Stimulated activated CD4-positive, alpha-beta T cell treated with anti-CD3 and anti-CD28 coated beads, Interleukin-2, amount 100 ng/mL, for 4 hours (primary cell): Measurements from ENCODE around the gene KCNK13.

Experiments used
- DNase-seq: peaks from one replicate; pipeline ENCODE4 v3.0.0-alpha.2; 2020; ENCODE audit warnings: low read depth

The KCNK13 gene

DNA sequence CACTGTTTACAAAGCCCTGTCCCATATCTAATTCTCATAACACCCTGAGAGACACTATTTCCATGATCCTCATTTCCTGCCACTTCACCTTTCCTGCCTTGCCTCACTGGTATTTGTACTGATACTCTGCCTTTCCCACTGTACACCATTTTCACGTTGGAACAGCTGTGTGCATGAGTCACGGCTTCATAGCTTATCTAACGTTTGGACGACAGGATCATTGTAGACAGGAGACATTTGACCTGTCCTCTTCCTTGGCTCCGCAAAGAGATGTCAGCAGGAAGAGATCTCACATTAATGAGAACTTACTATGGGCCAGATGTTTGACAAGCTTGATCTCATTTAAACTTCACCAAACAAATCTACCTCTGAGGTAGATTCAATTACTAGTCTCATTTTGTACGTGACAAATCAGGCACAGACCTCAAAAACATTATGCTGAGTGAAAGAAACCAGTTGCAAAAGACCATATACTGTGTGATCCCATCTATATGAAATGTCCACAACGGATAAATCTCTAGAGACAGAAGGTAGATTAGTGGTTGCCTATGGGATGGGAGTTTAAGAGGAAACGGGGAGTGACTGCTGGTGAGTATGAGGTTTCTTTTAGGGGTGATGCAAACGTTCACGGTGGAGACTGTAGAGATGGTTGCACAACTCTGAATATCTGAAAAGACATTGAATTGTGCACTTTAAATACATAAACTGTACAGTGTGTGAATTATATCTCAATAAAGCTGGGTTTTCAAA lies 71.2 kb downstream of the KCNK13 start:
- DNase-seq = no peak

DNA sequence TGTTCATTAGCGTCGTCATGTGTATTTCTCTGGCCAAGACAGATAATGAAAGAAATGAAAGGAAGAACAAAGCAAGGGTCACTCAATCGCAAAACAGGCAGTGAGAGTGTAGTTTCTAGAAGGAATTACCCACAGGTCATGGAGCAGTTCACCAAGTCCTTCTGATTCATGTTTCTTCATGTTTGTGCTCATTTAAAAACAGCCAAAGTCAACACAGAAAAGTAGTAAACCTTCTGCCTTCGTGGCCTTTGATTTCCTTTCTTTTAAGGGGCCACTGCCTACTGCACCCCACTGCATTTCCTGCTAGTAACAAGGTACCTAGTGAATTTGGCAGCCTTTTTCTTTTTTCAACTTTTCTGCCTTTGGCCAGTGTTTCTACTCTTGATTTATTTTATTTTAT lies 75.1 kb downstream of the KCNK13 start:
- no peak for DNase-seq

DNA sequence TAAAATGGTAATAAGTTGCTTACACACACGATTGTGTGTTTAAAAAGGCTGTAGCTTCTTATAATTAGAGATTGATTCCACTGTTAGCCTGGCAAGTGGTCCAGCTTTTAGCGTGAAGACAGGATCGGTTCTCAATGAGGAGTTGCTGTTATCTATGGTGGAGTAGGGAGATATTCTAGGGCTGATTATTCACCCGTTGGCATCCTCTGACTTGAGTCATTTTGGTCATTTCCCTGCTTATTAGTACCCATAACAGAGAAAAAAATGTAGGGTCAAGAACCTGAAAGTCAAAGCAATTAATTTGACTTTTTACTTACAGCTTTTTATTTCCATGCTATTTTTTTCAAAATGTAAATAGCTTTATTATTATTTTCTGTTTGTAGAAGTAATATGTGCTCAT lies 76.0 kb downstream of the KCNK13 start:
- no peak for DNase-seq

DNA sequence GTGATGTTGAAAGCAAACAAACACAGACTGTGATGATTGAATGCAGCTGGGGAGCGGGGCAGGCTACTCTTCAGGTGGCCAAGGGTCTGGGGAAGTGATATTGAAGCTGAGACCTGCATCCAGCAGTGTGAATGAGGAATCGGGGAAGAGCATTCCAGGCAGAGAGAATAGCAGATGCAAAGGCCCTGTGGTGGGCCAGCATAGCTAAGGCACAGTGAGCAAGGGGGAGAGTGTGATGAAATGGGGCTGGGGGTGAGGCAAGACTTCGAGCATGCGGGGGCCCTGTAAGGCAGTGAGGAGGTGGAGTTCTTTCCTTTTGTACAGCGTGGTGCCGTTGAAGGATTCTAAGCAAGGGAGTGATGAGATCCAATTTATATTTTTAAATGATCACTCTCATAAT lies 77.4 kb downstream of the KCNK13 start:
- no peak for DNase-seq

DNA sequence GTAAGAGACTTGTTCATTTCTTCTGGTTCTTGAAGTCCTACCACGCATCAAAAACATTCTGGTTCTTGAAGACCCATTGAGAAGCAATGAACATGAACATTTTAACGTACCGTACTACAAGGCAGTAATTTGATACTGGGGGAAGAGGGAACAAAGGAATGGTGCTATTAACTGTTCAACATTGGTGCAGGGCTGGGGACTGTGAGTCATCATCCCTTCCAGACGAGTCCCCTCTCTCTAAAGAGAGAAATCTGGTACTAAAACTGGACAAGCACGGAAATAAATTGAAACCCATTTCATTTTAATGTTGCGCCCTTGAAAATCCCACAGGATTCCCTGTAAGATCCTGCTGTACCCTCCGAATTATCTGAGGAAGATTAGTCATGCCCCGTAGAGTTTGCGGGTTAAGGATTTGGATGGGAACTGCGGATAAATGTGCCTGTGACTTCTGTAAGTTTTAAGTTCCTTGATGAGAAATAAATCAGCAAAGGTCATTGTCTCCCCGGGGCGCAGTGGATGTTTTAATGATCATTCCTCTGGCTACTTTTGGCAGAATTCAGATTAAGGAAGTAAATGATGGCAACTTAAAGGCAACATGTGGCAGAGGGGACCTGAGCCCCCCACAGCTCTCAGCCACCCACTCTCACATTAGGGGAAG lies 78.6 kb downstream of the KCNK13 start:
- DNase-seq = no peak

DNA sequence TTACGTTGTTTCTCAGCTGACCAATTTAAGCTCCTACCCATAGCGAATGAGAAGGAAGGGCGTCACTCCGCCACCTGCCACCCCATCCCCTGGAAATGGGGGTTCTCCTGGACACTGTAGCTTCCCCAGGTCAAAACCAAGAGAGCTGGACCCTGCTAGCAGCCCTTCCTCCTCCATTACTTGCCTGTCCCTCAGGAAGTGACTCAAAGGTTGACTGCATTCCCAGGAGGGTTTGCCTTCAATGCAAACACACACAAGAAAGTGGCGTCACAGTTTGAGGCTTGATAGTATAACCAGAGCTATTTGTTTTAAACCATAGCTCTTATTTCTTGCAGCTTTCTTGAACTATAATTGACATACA lies 79.1 kb downstream of the KCNK13 start:
- DNase-seq = no peak

DNA sequence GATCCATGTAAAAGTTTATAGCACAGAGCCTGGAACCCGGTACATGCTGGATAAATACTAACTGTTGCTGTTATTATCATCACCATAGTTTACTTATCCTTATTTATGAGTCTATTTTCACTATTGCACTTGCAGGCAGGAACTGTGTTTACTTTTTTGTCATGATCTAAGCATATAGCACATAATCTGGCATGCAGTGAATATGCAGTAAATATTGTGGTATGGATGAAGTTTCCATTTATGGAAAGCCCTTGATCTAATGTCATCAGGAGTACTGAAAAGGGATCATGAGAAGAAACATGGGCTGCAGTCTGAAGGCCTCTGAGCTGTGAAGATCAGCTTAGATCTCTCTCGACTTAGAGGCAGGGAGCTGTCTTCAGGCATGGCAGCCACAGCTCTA lies 91.6 kb downstream of the KCNK13 start:
- no peak for DNase-seq

DNA sequence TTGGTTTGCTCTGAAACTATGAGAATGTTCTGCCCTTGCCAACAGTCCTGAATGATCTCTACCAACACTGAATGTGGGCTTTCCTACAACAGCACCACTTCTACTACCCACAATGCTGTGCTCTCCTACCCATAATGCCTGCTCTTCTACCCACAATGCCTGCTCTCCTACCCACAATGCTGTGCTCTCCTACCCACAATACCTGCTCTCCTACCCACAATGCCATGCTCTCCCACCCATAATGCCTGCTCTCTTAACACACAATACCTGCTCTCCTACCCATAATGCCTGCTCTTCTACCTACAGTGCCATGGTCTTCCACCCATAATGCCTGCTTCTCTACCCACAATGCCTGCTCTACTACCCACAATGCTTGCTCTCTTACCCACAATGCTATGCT lies 92.3 kb downstream of the KCNK13 start:
- DNase-seq = no peak

DNA sequence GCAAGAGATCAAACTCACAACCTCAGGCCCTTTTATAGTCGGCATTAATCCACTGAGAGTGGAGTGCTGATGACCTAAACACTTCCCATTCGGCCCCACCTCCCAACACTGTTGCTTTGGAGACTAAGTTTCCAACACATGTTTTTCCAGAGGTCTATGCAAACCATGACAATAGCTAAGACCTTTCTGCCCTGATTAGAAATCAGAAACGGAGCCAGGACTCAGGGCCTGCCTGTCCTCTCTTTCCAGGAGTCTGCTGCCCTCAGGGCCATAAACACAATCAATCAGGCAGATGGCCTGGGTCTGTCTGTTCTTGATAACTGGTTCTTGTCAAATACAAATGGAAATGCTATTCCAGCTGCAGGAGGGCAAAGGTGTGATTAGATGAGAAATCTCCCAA lies 97.4 kb downstream of the KCNK13 start:
- DNase-seq = no peak

DNA sequence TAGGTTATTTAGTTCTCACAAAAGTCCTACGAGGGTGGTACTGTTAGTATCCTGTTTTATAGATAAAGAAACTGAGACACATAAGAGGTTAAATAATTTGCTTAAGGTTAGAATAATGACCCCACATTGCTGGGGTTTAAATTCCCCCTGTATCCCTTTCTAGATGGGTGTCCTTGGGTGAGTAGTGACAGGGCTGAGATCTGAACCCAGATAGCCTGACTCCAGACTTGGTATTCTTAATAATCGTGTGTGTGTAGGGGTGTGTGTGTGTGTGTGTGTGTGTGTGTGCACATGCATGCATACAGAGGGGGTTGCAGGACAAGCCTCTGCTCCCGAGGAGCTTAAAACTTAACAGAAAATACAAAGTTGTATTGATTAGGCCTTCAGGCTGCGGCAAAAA lies 97.9 kb downstream of the KCNK13 start:
- DNase-seq = no peak

DNA sequence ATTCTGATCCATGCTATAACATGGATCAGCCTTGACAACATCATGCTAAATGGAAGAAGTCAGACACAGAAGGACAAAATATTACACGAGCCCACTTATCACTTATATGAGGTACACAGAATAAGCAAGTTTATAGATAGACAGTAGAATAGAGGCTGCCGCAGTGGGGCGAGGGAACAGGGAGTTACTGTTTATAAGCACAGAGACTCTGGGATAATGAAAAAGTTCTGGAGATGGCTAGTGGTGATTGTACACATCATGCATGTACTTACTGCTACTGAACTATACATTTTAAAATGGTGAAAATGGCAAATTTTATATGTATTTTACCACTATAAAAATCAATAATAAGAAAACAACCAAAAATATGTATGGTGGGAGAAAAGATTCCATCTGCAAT lies 99.3 kb downstream of the KCNK13 start:
- no peak for DNase-seq

DNA sequence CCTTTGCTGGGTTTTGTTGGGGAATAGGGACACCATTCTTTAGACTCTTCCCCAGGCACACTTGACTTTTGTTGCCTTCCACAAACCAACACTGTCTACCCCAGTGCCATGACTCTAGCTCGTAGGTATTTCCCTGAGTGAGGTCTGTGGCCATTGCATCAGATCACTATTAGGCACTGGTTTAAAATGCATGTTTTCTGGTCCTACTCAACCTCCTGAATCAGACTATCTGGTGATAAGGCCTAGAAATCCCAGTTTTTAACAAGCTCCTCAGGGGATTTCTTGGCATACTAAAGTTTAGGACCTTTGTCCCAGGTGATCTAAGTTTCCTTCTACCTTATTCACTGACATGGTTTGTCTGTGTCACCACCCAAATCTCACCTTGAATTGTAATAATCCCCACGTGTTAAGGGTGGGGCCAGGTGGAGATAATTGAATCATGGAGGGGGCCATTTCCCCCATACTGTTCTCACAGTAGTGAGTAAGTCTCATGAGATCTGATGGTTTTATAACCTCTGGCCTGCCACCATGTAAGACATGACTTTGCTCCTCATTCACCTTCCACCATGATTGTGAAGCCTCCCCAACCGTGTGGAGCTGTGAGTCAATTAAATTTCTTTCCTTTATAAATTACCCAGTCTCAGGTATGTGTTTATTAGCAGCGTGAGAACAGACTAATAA lies 106.8 kb downstream of the KCNK13 start:
- DNase-seq = no peak

DNA sequence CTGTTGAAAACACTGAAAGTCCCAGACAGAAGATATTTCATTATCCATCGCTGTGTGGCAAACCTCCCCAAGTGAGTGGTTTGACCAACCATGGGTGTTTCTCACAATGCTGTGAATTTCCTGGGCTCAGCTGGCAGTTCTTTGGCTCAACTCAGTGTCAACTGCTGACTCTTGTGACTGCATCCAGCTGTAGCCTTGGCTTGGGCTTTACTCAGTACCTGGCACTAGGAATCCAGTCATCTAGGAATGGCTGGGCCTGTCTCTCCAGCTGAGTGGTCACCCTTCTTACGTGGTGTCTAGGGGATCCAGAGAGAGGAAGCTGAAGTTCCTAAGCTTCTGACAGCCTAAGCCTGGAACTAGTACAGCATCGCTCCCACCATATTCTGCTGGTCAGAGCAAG lies 113.8 kb downstream of the KCNK13 start:
- DNase-seq = no peak

DNA sequence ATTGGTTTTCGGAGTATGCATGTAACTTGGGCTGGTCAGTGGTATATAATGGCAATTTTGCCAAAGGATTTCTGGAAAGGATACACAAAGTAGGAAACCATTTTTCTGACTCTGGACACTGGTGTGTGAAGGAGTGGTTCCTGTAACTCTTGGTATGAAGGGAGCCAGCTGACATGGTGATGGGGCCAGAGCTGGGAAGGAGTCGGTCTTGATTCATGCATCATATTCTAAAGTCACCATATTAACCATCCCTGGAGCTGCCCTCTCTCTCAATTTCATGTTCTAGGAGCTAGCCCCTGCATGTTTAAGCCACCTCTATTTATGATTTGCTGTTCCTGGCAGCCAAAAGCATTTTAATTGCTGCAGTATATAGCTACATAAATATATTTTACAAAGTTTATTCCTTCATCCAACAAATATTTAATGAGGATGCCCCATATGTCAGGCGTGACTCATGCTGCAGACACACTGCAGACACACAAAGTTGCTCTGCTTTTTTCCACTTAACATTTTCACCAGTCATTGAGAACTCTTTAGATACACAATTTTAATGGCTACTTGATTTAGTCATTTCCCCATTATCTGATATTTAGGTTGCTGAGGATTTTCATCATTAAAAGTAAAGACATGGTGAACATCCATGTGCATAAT lies 115.9 kb downstream of the KCNK13 start:
- no peak for DNase-seq

DNA sequence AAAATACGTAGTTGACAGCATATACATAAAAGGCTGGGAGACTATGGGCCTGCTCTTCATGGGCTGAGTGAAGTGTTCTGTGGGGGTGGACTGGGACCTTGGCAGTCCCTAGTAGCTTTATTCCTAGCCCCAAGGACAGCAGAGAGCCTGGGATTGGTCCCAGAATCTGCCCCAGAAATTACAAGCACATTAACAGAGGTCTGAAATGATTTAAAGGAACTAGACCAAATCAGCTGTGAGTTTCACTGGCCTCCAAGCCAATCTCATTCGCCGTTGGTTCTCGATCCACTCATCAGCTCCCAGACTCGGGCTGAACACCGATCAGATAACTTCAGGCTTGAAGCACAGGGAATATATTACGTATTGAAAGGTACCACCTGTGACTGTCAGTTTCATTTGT lies 117.6 kb downstream of the KCNK13 start:
- DNase-seq = no peak

DNA sequence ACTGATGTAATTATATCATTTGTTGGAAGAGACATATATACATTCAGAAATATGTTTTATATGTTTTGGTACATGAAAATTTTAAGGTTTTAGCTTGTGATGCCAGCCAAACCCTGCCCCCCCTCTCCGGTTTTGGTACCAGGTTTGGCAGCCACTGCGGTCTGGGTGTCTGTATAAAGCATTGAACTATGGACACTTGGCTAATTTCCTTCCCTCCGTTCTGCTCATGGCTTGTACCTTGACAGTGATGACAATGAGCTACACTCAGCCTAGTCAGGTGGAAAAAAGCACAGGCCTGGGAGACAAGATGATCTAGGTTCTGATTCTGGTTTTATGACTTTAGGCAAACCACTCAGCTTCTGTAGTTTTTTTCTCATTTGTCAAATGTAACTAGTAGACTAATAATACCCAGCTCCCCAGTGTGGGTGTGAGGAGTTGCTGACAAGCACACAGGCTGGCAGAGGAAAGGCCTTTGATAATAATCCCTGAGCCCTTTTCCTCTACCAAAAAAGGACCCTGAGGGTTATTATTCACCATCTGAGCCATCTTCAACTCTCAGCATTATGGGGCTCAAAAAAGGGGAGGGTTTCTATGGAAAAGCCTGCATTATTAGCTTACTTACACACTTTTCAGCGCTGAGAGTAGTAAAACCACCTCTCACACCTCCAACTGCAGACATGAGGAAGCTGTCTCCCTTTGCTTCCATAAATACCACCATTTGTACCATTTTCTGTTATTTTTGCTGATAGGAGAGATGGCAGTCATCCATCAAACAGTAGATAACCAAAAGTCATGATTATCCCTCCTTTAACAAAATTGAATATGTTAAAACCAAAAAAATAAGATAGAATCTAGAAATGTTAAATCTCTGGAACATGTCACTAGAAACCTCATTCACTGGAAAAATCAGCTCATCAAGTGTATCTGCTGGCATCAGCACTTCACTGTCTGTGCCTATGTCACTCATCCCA lies 118.3 kb downstream of the KCNK13 start:
- DNase-seq = no peak

DNA sequence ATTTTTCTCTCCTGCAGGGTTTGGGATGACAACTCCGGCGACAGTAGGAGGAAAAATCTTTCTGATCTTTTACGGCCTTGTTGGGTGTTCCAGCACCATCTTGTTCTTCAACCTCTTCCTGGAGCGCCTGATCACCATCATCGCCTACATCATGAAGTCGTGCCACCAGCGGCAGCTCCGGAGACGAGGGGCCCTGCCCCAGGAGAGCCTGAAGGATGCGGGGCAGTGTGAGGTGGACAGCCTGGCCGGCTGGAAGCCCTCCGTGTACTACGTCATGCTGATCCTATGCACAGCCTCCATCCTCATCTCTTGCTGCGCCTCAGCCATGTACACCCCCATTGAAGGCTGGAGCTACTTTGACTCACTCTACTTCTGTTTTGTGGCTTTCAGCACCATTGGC lies 122.3 kb downstream of the KCNK13 start:
- no peak for DNase-seq

DNA sequence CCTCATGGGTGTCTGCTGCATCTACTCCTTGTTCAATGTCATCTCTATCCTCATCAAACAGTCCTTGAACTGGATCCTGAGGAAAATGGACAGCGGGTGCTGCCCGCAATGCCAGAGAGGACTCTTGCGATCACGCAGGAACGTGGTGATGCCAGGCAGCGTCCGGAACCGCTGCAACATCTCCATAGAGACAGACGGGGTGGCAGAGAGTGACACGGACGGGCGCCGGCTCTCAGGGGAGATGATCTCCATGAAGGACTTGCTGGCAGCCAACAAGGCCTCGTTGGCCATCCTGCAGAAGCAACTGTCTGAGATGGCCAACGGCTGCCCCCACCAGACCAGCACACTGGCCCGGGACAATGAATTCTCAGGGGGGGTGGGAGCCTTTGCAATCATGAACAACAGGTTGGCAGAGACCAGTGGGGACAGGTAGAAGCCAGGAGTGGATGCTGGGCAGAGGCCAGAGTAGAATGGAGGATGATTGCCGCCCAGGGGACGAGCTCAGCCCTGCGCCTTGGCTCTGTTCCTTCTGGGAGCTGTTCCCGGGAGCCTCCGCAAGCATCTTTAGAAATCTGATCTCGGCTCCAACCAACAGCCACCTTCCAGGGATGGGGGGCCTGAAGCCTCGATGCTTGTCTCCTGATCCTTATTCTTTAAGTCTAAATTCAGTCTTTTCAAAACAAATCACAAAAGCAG lies 122.9 kb downstream of the KCNK13 start:
- no peak for DNase-seq

DNA sequence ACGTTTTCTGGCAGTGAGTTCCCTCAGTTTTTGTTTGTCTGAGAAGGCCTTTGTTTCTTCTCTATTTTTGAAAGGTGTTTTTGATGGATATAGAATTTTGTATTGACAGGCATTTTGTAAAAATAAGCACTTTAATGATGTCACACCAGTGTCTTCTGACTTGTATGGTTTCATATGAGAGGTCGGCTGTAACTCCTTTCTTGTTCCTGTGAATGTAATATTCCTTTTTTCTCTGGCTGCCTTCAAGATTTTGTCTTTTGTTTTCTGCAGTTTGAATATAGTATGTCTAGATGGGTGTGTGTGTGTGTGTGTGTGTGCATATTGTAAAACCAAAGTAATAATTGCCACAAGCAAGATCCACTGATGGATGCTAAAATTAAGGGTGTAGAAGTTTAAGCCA lies 126.8 kb downstream of the KCNK13 start:
- no peak for DNase-seq

DNA sequence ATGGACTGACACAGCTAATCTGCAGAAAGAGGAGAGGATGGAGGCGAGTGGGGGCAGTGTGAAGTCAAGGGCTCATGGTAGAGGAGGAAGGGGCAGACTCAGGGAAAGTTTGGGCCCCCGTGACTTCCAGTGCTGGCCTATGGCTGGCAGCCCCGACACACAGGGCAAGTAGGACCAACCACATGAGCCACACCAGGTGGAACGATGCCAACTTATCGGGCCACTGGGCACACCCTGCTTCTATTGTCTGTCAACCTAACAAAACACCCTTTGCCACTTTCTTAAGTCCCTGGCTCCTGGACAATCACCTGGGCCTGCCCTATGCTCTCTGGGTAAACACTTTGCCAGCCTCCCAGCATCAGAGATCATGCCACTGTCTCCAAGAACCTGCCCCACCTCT lies 129.4 kb downstream of the KCNK13 start:
- DNase-seq = no peak

DNA sequence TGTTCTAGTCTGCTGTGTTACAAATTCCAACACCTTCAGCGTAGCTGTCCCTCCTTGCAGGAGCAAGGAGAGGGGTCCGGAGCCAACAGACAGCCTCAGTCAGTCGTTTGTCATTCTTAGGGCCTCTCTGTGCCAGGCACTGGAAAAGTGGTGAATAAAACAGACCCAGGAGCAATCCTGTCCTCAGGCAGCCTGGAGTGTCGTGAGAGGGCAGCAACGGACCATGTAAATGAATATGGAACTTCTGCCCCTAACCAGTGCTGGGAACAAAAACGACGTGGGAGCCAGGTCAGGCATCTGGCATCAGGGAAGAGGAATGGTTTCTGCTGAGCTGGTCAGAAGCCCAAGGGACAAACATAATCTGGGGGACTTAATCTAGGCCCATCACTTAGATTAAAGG lies 129.8 kb downstream of the KCNK13 start:
- DNase-seq = no peak
